Neural cell (in vitro differentiated cells): ENCODE results near the gene SPOCK1. TPM values are rescaled to one million over a fixed set of nuclear protein-coding genes. Genes with fewer than 3 reads are reported as not detected.
A peak's percentile ranks its signal among the peaks of the same experiment; 100 is the strongest.

Source experiments
- H2AFZ ChIP-seq: fragments of 200-600, 300-800 bp; sonication (generic), shearing (Covaris generic); 2 replicates; pipeline ENCODE4 v1.6.0; 2014; ENCODE audit warnings: low read depth, mild to moderate bottlenecking, antibody characterized with exemption, low read length, moderate library complexity
- H3F3A ChIP-seq: fragments of 200-600 bp; shearing (Covaris generic); 2 replicates; pipeline ENCODE4 v1.6.1; 2016; ENCODE audit warnings: mild to moderate bottlenecking, moderate library complexity, mixed read lengths, antibody characterized with exemption, low read length; ENCODE audit not compliant: insufficient read depth, poor library complexity, severe bottlenecking
- H3K27ac ChIP-seq: fragments of 200-600, 300-800 bp; sonication (generic), shearing (Covaris generic); 2 replicates; pipeline ENCODE4 v1.5.1; 2014; ENCODE audit warnings: mild to moderate bottlenecking, low read length, moderate library complexity
- H3K27me3 ChIP-seq: fragments of 300-800, 200-600 bp; sonication (generic), shearing (Covaris generic); 2 replicates; pipeline ENCODE4 v1.6.0; 2014; ENCODE audit warnings: mild to moderate bottlenecking, low read depth, low read length, moderate library complexity; ENCODE audit not compliant: insufficient read depth
- H3K36me3 ChIP-seq: fragments of 300-800, 200-600 bp; sonication (generic), shearing (Covaris generic); 2 replicates; pipeline ENCODE4 v1.5.1; 2014; ENCODE audit warnings: mild to moderate bottlenecking, antibody characterized with exemption, low read length, moderate library complexity; ENCODE audit not compliant: insufficient read depth
- H3K4me2 ChIP-seq: fragments of 300-800, 200-600 bp; sonication (generic), shearing (Covaris generic); 2 replicates; pipeline ENCODE4 v1.6.0; 2014; ENCODE audit warnings: mild to moderate bottlenecking, low read length
- H3K4me3 ChIP-seq: fragments of 300-800, 200-600 bp; sonication (generic), shearing (Covaris generic); 2 replicates; pipeline ENCODE4 v1.5.1; 2014; ENCODE audit warnings: mild to moderate bottlenecking, low read length, moderate library complexity
- H3K79me2 ChIP-seq: fragments of 200-600 bp; shearing (Covaris generic); replicated peaks from 2 replicates; pipeline ENCODE4 v1.6.0; 2014; ENCODE audit warnings: mild to moderate bottlenecking, low read length, moderate library complexity; ENCODE audit not compliant: insufficient read depth
- H3K9ac ChIP-seq: fragments of 300-800, 200-600 bp; sonication (generic), shearing (Covaris generic); 2 replicates; pipeline ENCODE4 v1.6.1; 2016; ENCODE audit warnings: mild to moderate bottlenecking, low read length, mixed read lengths
- H3K9me2 ChIP-seq: fragments of 200-600 bp; shearing (Covaris generic); 2 replicates; pipeline ENCODE4 v1.6.1; 2016; ENCODE audit warnings: mild to moderate bottlenecking, low read length, mixed read lengths; ENCODE audit not compliant: insufficient read depth
- H3K9me3 ChIP-seq: fragments of 200-600, 300-800 bp; sonication (generic), shearing (Covaris generic); 2 replicates; pipeline ENCODE4 v1.6.1; 2016; ENCODE audit warnings: mild to moderate bottlenecking, mixed run types, low read length, moderate library complexity, mixed read lengths
- H4K20me1 ChIP-seq: fragments of 200-600 bp; shearing (Covaris generic); 2 replicates; pipeline ENCODE4 v1.6.1; 2016; ENCODE audit warnings: mild to moderate bottlenecking, mixed run types; ENCODE audit not compliant: insufficient read depth
- CTCF ChIP-seq: fragments of 450-650 bp; IDR thresholded peaks from 2 replicates; pipeline ENCODE4 v1.5.1; 2014; ENCODE audit warnings: antibody characterized with exemption, mild to moderate bottlenecking, moderate library complexity; ENCODE audit not compliant: poor library complexity, severe bottlenecking
- EP300 ChIP-seq: fragments of 450-650 bp; conservative IDR thresholded peaks from 2 replicates; pipeline ENCODE4 v1.6.1; 2014; ENCODE audit warnings: antibody characterized with exemption, mild to moderate bottlenecking, moderate library complexity; ENCODE audit not compliant: poor library complexity, severe bottlenecking
- EZH2 ChIP-seq: fragments of 200-600, 300-800 bp; shearing (Covaris generic), sonication (generic); IDR thresholded peaks from 2 replicates; pipeline ENCODE4 v1.6.1; 2014; ENCODE audit warnings: antibody characterized with exemption, low read length, borderline replicate concordance, mild to moderate bottlenecking; ENCODE audit not compliant: insufficient read depth, poor library complexity, severe bottlenecking
- MXI1 ChIP-seq: fragments of 450-650 bp; conservative IDR thresholded peaks from 2 replicates; pipeline ENCODE4 v1.6.1; 2014; ENCODE audit warnings: antibody characterized with exemption, mild to moderate bottlenecking; ENCODE audit not compliant: poor library complexity, severe bottlenecking
- RAD21 ChIP-seq: fragments of 450-650 bp; conservative IDR thresholded peaks from 2 replicates; pipeline ENCODE4 v1.6.1; 2014; ENCODE audit warnings: antibody characterized with exemption, mild to moderate bottlenecking, moderate library complexity
- REST ChIP-seq: IDR thresholded peaks from 2 replicates; pipeline ENCODE4 v1.6.1; 2012; ENCODE audit warnings: borderline replicate concordance
- SMC3 ChIP-seq: fragments of 450-650 bp; conservative IDR thresholded peaks from 2 replicates; pipeline ENCODE4 v1.6.1; 2014; ENCODE audit warnings: antibody characterized with exemption, mild to moderate bottlenecking, moderate library complexity; ENCODE audit not compliant: poor library complexity
- TAF1 ChIP-seq: IDR thresholded peaks from 2 replicates; pipeline ENCODE4 v1.6.1; 2012; ENCODE audit warnings: low read depth
- polyA plus RNA-seq: library from polyadenylated mRNA; depleted of rRNA; stranded (reverse); fragments of >200 nt; gene quantifications from 2 replicates; pipeline ENCODE4 v1.2.3, GENCODE V29; 2014

Gene SPOCK1
- polyA plus RNA-seq, 1 donor from 2014 or later, result 33.6 TPM

GRCh38 chr5:137221943-137222342, 277.2 kb downstream of the SPOCK1 start:
- Histone ChIP-seq H3K36me3 (no peaks in the 10 kb centered on the region), H3F3A (no peaks in the 10 kb centered on the region), H3K9ac (no peak overlapping the region), H3K4me3 (no peak overlapping the region), H2AFZ (no peak overlapping the region), H3K79me2 (no peaks in the 10 kb centered on the region), H3K9me3 (no peaks in the 10 kb centered on the region), H3K4me2 (no peak overlapping the region), H4K20me1 (no peaks in the 10 kb centered on the region), H3K27ac (no peak overlapping the region), H3K27me3 (no peaks in the 10 kb centered on the region), H3K9me2 (no peaks in the 10 kb centered on the region)
- TF ChIP-seq SMC3 (no peak), EP300 (peak; percentile 13)

GRCh38 chr5:137220523-137220927, 278.6 kb downstream of the SPOCK1 start:
- H3K79me2 ChIP-seq, result no peaks in the 10 kb centered on the region
- H3K9ac ChIP-seq, result no peak overlapping the region
- H3K27me3 ChIP-seq, result no peaks in the 10 kb centered on the region
- no peaks in the 10 kb centered on the region for H4K20me1 ChIP-seq
- H3F3A ChIP-seq, result no peaks in the 10 kb centered on the region
- no peak for TF ChIP-seq MXI1
- no peak for TF ChIP-seq TAF1
- TF ChIP-seq EZH2, result no peak
- TF ChIP-seq REST, result no peak
- no peak for TF ChIP-seq CTCF
- peak; percentile 29 for TF ChIP-seq RAD21
- no peak overlapping the region for H3K4me2 ChIP-seq
- H2AFZ ChIP-seq, result no peak overlapping the region
- H3K27ac ChIP-seq, result no peak overlapping the region
- no peaks in the 10 kb centered on the region for H3K9me2 ChIP-seq
- no peaks in the 10 kb centered on the region for H3K36me3 ChIP-seq
- no peaks in the 10 kb centered on the region for H3K9me3 ChIP-seq
- no peak overlapping the region for H3K4me3 ChIP-seq

- no peak overlapping the region for H3K4me3 ChIP-seq
- no peaks in the 10 kb centered on the region for H3K9me2 ChIP-seq
- no peaks in the 10 kb centered on the region for H3K79me2 ChIP-seq
- H3K9ac ChIP-seq, result no peak overlapping the region
- no peaks in the 10 kb centered on the region for H4K20me1 ChIP-seq
- no peak overlapping the region for H3K27ac ChIP-seq
- no peaks in the 10 kb centered on the region for H3F3A ChIP-seq
- H2AFZ ChIP-seq, result no peak overlapping the region
- no peaks in the 10 kb centered on the region for H3K9me3 ChIP-seq
- H3K27me3 ChIP-seq, result no peaks in the 10 kb centered on the region
- TF ChIP-seq TAF1, result no peak
- no peak for TF ChIP-seq REST
- H3K36me3 ChIP-seq, result no peaks in the 10 kb centered on the region
- no peak overlapping the region for H3K4me2 ChIP-seq
These were observed 280.2 kb downstream of the SPOCK1 start for GRCh38 chr5:137218896-137219295.
